H1 (cell line): ENCODE measurements around the gene FGF11. TPM values are rescaled to one million over a fixed set of nuclear protein-coding genes. Genes with fewer than 3 reads are reported as not detected.
A peak's percentile ranks its signal among the peaks of the same experiment; 100 is the strongest.

Experiments used
- BRCA1 ChIP-seq: IDR thresholded peaks from 2 replicates; pipeline ENCODE4 v1.6.1; 2012; ENCODE audit warnings: low read depth, low read length, improper control_type of control experiment
- CBX5 ChIP-seq: fragments of 300-800, 300-1000 bp; sonication (generic); IDR thresholded peaks from 2 replicates; pipeline ENCODE4 v1.7.1; 2016; ENCODE audit warnings: antibody characterized with exemption, low read length, low read depth
- CBX8 ChIP-seq: fragments of 300-800, 300-1000 bp; sonication (generic); IDR thresholded peaks from 2 replicates; pipeline ENCODE4 v1.7.1; 2016; ENCODE audit warnings: low read depth, low read length, borderline replicate concordance
- CHD1 ChIP-seq: IDR thresholded peaks from 2 replicates; pipeline ENCODE4 v1.6.1; 2012; ENCODE audit warnings: low read depth, low read length, improper control_type of control experiment
- CHD2 ChIP-seq: IDR thresholded peaks from 2 replicates; pipeline ENCODE4 v1.6.1; 2012; ENCODE audit warnings: low read length, improper control_type of control experiment
- CTBP2 ChIP-seq: IDR thresholded peaks from 2 replicates; pipeline ENCODE4 v1.7.0; 2011; ENCODE audit warnings: borderline replicate concordance, mild to moderate bottlenecking, moderate library complexity, mixed read lengths, low read length; ENCODE audit not compliant: insufficient read depth, insufficient read length
- EGR1 ChIP-seq: IDR thresholded peaks from 2 replicates; pipeline ENCODE4 v1.6.1; 2011; ENCODE audit warnings: low read depth, low read length, borderline replicate concordance
- GABPA ChIP-seq: IDR thresholded peaks from 2 replicates; pipeline ENCODE4 v1.6.1; 2011; ENCODE audit warnings: mild to moderate bottlenecking, low read length, moderate library complexity, borderline replicate concordance; ENCODE audit not compliant: insufficient read depth
- HDAC6 ChIP-seq: IDR thresholded peaks from one replicate; pipeline ENCODE4 v1.7.1; 2012; ENCODE audit warnings: low read depth, mild to moderate bottlenecking, inconsistent platforms, low read length, moderate library complexity
- JUND ChIP-seq: IDR thresholded peaks from 2 replicates; pipeline ENCODE4 v1.6.1; 2011; ENCODE audit warnings: mild to moderate bottlenecking, improper control_type of control experiment, low read length
- KDM4A ChIP-seq: IDR thresholded peaks from one replicate; pipeline ENCODE4 v1.7.1; 2012; ENCODE audit warnings: low read depth, mild to moderate bottlenecking, moderate library complexity, low read length, inconsistent platforms; ENCODE audit not compliant: severe bottlenecking
- MAFK ChIP-seq: IDR thresholded peaks from 2 replicates; pipeline ENCODE4 v1.6.1; 2012; ENCODE audit warnings: low read depth, mild to moderate bottlenecking, improper control_type of control experiment, low read length
- NANOG ChIP-seq: IDR thresholded peaks from 2 replicates; pipeline ENCODE4 v1.6.1; 2011; ENCODE audit warnings: low read length, low read depth, mild to moderate bottlenecking, inconsistent platforms; ENCODE audit not compliant: insufficient read depth, poor library complexity, severe bottlenecking
- POU5F1 ChIP-seq: IDR thresholded peaks from 2 replicates; pipeline ENCODE4 v1.6.1; 2011; ENCODE audit warnings: low read depth, mild to moderate bottlenecking, low read length, moderate library complexity
- RAD21 ChIP-seq, 2 experiments: IDR thresholded peaks in 1 of 2; conservative IDR thresholded peaks in 1 of 2; 2 replicates each; pipeline ENCODE4 v1.6.1; 2011; ENCODE audit warnings: low read depth in 2 of 2, low read length in 2 of 2, improper control_type of control experiment in 1 of 2, inconsistent platforms in 1 of 2, mild to moderate bottlenecking in 1 of 2, moderate library complexity in 1 of 2
- RXRA ChIP-seq: IDR thresholded peaks from 2 replicates; pipeline ENCODE4 v1.6.1; 2011; ENCODE audit warnings: low read depth, mild to moderate bottlenecking, low read length, moderate library complexity; ENCODE audit not compliant: insufficient read depth
- SIX5 ChIP-seq: IDR thresholded peaks from 2 replicates; pipeline ENCODE4 v1.6.1; 2011; ENCODE audit warnings: mild to moderate bottlenecking, low read depth, low read length
- SRF ChIP-seq: IDR thresholded peaks from 2 replicates; pipeline ENCODE4 v1.6.1; 2011; ENCODE audit warnings: mild to moderate bottlenecking, low read depth, low read length, moderate library complexity
- TAF1 ChIP-seq: IDR thresholded peaks from 2 replicates; pipeline ENCODE4 v1.6.1; 2011; ENCODE audit warnings: mild to moderate bottlenecking, low read depth, low read length
- TBP ChIP-seq: IDR thresholded peaks from 2 replicates; pipeline ENCODE4 v1.6.1; 2011; ENCODE audit warnings: low read depth, low read length, improper control_type of control experiment
- TCF12 ChIP-seq: IDR thresholded peaks from 2 replicates; pipeline ENCODE4 v1.6.1; 2011; ENCODE audit warnings: low read depth, mild to moderate bottlenecking, low read length
- TEAD4 ChIP-seq: IDR thresholded peaks from 2 replicates; pipeline ENCODE4 v1.6.1; 2012; ENCODE audit warnings: low read depth, low read length, inconsistent platforms, mixed read lengths
- USF2 ChIP-seq: IDR thresholded peaks from 2 replicates; pipeline ENCODE4 v1.6.1; 2011; ENCODE audit warnings: low read length, improper control_type of control experiment
- polyA plus RNA-seq, 7 experiments: library from polyadenylated mRNA; depleted of rRNA in 3 of 7; stranded (reverse) in 5 of 7; unstranded in 2 of 7; fragments of >200 nt in 5 of 7; fragments of 200-250 nt in 2 of 7; gene quantifications; 1 replicate in 5 of 7; 2 replicates in 1 of 7; 4 replicates in 1 of 7; pipeline versions ENCODE4 v1.2.1 to v1.2.3, GENCODE V29; 2011 to 2013; ENCODE audit warnings: missing spikeins in 2 of 7, mixed read lengths in 2 of 7
- total RNA-seq: library from RNA; stranded (reverse); fragmentation: NEBNext Ultra II Directional; extraction: Animal tissue kit (Norgen Biotek cat#: 25700); gene quantifications from 2 replicates; pipeline ENCODE4 v1.2.1, GENCODE V29; 2021

Gene FGF11
- total and polyA plus RNA-seq, 2 of the 8 experiments (the other 6 are each of a cell fraction or from before 2014, with no cell fraction given) = 11.8 to 26.1 TPM

GRCh38 chr17:7440113-7440833 is 961 bp downstream of the FGF11 start (continued):
- TF ChIP-seq BRCA1 = peak; percentile 50; the same call in 1 of the 2 replicates
- peak; percentile 87 for TF ChIP-seq USF2
- no peak for TF ChIP-seq CTBP2
- peak; percentile 93 for TF ChIP-seq CHD1
- TF ChIP-seq POU5F1 = no peak
- no peak for TF ChIP-seq TEAD4
- peak; percentile 39; the same call in 1 of the 2 replicates for TF ChIP-seq SIX5
- TF ChIP-seq TCF12 = no peak
- no peak for TF ChIP-seq RAD21 (IDR thresholded peaks at IDR 0.05 in 1 of 2, conservative IDR thresholded peaks at IDR 0.05 in 1 of 2; ENCODE audit: low read depth in 2 of 2, low read length in 2 of 2)
- TF ChIP-seq SRF = no peak
- no peak for TF ChIP-seq NANOG
- peak; percentile 87 for TF ChIP-seq CHD2
- TF ChIP-seq TAF1 = peak; percentile 34; the same call in 1 of the 2 replicates
- 0 out of 2 replicates have a peak, but pooled peaks have one; percentile 25 for TF ChIP-seq EGR1
- no peak for TF ChIP-seq CBX5
- peak; percentile 94 for TF ChIP-seq JUND
- TF ChIP-seq CBX8 = no peak
- TF ChIP-seq HDAC6 = no peak
- 0 out of 2 replicates have a peak, but pooled peaks have one; percentile 12 for TF ChIP-seq TBP
- no peak for TF ChIP-seq RXRA
- TF ChIP-seq MAFK = no peak
- no peak for TF ChIP-seq KDM4A
- no peak for TF ChIP-seq GABPA
